Measurements from ENCODE around the gene ZNG1B.
"Not testable (repeated sequence)": the region's sequence is repeated elsewhere in the genome, so short reads cannot be mapped to it uniquely, and the experiment has no call there.

Gene ZNG1B

DNA sequence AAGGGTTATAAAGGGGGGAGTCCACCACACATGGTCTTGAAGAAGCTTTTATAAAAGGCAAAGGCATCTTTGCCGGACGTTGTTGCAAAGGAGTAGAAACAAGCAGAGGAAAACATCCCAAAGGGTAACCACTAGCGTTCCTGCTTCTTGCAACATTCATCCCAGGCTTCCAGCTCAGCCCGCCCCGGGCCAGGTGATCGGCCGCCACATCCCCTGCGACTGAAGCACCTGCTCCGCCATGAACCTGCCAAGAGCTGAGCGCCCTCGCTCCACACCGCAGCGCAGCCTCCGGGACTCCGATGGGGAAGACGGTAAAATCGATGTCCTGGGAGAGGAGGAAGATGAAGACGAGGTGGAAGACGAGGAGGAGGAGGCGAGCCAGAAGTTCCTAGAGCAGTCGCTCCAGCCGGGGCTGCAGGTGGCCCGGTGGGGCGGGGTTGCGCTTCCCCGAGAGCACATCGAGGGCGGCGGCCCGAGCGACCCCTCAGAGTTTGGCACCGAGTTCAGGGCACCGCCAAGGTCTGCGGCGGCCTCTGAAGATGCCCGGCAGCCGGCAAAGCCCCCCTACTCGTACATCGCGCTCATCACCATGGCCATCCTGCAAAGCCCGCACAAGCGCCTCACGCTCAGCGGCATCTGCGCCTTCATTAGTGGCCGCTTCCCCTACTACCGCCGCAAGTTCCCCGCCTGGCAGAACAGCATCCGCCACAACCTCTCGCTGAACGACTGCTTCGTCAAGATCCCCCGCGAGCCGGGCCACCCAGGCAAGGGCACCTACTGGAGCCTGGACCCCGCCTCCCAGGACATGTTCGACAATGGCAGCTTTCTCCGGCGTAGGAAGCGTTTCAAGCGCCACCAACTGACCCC is 61.8 kb downstream of the ZNG1B start:
- H3K27ac Mint-ChIP-seq, CTCF ChIA-PET, H3K9me3 Mint-ChIP-seq, H3K36me3 Mint-ChIP-seq: not testable (repeated sequence)
- peak; percentile 48 for DNase-seq
- Mint-ChIP-seq H3K27me3 (peaks cover 64% of the 10 kb centered on the region), H3K4me3 (peak overlapping the region; percentile 38), H3K4me1 (peaks cover 25% of the 10 kb centered on the region)

DNA sequence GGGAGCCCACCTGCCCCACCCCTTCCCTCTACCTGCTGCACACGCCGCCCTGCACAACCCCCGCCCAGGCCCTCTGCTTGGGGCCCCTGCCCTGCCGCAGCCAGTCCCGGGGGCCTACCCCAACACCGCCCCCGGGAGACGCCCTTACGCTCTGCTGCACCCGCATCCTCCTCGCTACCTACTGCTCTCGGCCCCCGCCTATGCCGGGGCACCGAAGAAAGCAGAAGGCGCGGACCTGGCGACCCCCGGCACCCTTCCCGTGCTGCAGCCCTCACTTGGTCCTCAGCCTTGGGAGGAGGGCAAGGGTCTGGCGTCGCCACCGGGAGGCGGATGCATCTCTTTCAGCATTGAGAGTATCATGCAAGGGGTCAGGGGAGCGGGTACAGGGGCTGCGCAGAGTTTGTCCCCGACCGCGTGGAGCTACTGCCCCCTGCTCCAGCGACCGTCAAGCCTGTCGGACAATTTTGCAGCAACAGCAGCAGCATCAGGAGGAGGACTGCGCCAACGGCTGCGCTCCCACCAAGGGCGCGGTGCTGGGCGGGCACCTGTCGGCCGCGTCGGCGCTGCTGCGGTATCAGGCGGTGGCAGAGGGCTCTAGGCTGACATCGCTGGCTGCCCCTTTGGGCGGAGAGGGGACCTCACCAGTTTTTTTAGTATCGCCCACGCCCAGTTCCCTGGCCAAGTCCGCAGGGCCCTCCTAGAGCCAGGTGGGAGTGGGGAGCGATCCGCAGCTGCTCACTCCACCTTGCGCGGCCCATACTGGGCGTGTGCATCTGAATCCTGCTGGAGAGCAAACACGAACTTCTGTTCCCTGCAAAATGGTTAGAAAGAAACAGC is 62.6 kb downstream of the ZNG1B start:
- DNase-seq, result peak; percentile 29
- H3K27ac Mint-ChIP-seq, H3K9me3 Mint-ChIP-seq, H3K36me3 Mint-ChIP-seq, CTCF ChIA-PET: not testable (repeated sequence)
- Mint-ChIP-seq H3K27me3 (peaks cover 66% of the 10 kb centered on the region), H3K4me3 (peak overlapping the region; percentile 37), H3K4me1 (peaks cover 27% of the 10 kb centered on the region)

DNA sequence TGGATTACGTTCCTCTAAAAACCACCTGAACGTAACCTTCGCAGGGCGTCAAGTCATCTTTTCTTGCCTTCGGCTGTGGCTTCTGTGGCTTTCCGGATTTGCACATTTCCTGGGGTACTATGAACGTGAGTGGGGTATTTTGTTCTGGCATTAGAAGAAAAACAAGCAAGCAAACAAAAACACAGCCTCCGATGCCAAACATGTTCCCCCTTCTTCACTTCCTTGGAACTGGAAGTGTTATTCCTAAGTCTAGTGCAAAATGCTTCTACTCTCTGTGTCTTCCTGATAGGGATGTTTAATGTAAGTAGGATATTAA is 63.2 kb downstream of the ZNG1B start:
- DNase-seq, result peak; percentile 53
- Mint-ChIP-seq H3K27me3 (peaks cover 66% of the 10 kb centered on the region), H3K4me1 (peaks cover 27% of the 10 kb centered on the region), H3K4me3 (peak overlapping the region; percentile 37)
- H3K27ac Mint-ChIP-seq, CTCF ChIA-PET, H3K36me3 Mint-ChIP-seq, H3K9me3 Mint-ChIP-seq: not testable (repeated sequence)

DNA sequence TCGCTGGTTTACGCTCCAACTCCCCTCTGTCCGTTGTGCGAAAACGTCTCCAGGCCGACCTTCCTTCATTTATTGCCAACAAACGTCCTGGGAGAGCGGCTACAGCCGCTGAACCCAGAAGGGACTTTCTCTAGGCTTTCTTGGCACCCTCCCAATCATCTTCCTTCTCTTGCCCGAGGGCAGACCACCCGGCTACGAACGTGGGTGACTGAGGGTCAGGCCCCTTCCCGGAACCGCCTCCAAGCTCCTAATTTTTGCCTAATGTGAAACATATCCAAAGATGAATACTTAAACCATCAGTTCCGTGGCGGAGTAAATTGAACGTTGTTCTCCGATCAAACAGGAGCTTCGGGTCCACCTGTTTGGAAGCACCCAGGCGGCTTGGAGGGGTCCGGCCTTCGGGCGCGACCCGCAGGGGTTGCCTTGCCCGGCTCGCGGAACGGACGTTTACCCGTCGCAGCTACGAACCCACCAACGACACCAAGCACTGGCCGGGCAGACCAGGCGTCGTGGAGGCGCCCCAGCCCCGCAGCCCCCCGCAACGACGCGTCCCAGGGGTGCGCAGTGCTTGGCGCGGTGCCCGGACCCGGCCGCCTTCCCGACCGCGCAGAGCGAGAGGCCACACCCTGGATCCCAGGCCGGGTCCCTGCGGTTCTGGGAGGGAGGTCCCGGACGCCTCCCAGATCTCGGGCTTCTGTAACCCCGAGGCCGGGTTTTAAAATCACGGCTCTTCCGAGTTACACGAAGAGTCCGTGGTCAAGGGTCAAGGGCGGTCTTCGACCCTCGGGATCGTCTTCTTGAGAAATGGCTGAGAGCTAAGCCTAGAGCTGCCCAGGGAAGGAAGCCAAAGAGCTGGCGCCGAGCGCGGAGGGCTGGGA is 65.0 kb downstream of the ZNG1B start:
- H3K27ac Mint-ChIP-seq, result peak overlapping the region; percentile 52

DNA sequence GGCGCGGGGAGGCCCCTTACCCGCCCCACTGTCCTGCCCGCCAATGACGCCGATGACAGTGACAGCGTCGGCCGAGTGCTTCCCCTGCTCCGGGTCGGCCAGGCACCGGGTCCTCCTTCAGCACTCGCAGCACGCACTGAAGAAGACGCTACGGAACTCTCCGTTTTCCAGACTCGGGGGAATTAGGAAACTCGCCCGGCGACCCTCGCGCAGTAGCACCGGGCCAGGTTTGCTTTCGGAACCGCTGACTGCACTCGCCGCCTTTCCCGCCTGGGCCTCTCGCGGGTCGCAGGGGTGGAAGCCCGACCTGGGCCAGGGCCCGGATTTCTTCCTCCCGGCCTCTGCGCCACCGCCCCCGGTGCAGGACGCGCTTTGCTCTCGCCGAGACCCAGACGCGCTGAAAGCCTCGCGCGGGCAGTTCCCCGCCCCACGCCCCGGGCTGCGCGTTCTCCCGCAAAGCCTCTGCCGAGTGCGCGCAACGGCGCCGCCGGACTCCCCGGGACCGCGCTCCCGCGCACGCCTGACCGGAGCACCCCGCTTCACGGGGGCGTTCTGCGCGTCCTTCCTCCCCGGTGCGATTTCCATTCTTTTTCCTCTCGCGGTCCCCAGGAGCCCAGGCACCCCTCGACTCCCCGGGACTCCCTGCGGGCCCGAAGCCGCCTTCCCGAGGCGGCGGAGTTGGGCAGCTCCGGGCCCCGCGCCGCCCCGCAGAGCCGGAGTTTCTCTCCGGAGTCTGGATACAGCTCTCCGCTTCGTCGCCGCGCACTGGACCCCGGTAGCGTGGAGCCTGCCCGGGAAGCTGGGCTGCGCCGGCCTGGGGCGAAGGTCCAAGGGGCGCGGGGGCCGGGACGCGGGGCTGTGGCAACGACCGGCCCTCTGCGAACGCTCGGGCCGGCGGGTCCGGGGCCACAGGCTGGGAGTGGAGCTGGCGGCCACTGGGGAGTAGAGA is 65.9 kb downstream of the ZNG1B start:
- Mint-ChIP-seq H3K4me3 (peak overlapping the region; percentile 71), H3K4me1 (peaks cover 25% of the 10 kb centered on the region), H3K27me3 (peaks cover 71% of the 10 kb centered on the region)
- H3K27ac Mint-ChIP-seq, CTCF ChIA-PET, H3K36me3 Mint-ChIP-seq, H3K9me3 Mint-ChIP-seq: not testable (repeated sequence)
- peak; percentile 61 for DNase-seq

More for the DNA sequence above, 65.0 kb downstream of the ZNG1B start:
- peaks cover 70% of the 10 kb centered on the region for H3K27me3 Mint-ChIP-seq
- H3K4me1 Mint-ChIP-seq, result peaks cover 27% of the 10 kb centered on the region
- peak; percentile 20 for DNase-seq
- H3K36me3 Mint-ChIP-seq, H3K9me3 Mint-ChIP-seq, CTCF ChIA-PET: not testable (repeated sequence)
- peak overlapping the region; percentile 71 for H3K4me3 Mint-ChIP-seq

DNA sequence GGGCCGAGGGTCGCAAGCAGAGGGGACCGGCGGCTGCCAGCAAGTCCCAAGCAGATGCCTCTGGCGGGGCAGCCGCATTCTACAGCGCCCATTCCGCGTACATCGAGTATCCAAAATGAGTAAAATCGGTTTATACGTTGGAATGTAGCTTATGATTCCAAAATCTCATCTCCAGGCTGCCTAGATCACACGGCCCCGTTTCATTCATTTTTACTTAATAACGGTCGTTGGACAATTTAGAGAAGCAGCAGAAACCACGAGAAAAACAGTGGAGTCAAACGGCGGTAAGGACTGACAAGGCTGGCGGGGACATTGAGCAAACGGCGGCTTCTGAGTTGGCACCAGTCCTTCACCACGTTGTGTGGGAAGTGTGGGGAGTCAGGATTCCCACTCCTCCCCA is 66.6 kb downstream of the ZNG1B start:
- peaks cover 65% of the 10 kb centered on the region for H3K27me3 Mint-ChIP-seq
- H3K9me3 Mint-ChIP-seq, H3K36me3 Mint-ChIP-seq, DNase-seq, CTCF ChIA-PET, H3K27ac Mint-ChIP-seq: not testable (repeated sequence)
- peaks cover 23% of the 10 kb centered on the region for H3K4me1 Mint-ChIP-seq
- H3K4me3 Mint-ChIP-seq, result peak overlapping the region; percentile 40

DNA sequence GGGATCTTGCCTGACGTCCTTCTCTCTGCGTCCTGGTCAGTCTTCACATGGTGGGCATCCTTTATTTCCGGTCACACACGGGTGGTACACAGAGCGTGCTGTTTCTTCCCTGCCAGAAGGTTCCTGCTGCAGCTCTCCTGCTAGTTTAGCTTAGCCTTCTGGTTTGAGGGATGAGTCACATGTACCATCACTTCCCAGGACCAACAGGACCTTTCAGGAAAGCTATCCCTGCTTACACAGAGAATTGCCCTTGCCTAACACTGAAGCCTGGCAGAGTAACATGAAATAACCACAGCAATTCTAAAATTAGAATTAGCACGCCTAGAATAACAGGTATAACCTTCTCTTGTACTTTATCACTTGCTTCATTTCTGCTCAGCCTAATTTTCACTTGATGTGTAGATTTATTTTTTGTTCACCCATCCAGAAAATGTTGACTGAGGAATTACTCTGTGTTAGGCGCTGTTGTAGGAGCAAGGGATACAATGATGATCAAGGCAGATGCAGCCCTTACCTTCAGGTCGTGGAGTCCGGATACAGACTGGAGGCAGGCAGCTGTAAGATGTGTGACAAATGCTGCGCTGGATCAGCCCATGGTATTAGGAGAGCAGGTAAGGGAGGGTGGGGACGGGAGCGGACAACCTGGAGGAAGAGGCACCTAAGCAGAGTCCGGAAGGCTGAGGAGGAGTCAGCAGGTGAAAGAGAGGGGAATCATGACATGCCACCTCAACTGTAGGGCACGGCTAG is 70.1 kb downstream of the ZNG1B start:
- DNase-seq, H3K4me1 Mint-ChIP-seq, H3K9me3 Mint-ChIP-seq, H3K27ac Mint-ChIP-seq, CTCF ChIA-PET, H3K36me3 Mint-ChIP-seq, H3K4me3 Mint-ChIP-seq: not testable (repeated sequence)
- H3K27me3 Mint-ChIP-seq, result peaks cover 44% of the 10 kb centered on the region

DNA sequence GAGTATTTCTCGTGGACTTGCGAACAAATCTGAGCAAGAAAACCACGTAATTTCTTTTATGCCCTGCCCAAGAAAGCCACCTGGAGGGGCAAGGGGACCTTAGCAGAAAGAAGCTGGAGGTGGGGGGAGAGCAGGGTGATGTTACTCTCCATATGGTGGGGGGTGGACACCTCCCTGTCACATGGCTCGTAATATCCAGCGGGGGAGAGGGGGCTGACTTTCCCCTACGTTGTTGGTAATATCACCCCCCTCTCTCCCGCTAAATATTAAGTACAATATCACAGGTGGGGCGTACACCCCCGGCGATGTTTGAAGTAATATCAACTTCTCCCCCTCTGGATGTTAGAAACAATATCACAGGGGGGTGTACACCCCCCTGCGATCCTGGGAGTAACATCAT is 70.7 kb downstream of the ZNG1B start:
- CTCF ChIA-PET, H3K4me1 Mint-ChIP-seq, H3K4me3 Mint-ChIP-seq, H3K9me3 Mint-ChIP-seq, DNase-seq, H3K36me3 Mint-ChIP-seq, H3K27ac Mint-ChIP-seq: not testable (repeated sequence)
- peaks cover 38% of the 10 kb centered on the region for H3K27me3 Mint-ChIP-seq

DNA sequence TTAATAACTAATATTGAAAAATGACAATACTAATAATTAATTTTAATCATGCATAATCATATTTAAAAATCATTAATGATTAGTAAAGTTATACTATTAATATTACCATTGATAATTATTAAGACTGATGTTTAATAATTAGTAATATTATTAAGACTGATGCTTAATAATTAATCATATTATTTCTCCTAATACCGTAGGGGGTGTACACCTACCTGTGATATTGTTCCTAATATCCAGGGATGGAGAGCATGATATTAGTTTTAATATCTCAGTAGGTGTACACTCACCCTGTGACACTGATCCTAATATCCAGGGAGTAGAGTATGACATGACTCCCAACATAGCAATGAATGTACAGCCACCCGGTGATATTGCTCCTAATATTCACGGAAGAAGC is 73.4 kb downstream of the ZNG1B start:
- CTCF ChIA-PET, result not testable (repeated sequence)

DNA sequence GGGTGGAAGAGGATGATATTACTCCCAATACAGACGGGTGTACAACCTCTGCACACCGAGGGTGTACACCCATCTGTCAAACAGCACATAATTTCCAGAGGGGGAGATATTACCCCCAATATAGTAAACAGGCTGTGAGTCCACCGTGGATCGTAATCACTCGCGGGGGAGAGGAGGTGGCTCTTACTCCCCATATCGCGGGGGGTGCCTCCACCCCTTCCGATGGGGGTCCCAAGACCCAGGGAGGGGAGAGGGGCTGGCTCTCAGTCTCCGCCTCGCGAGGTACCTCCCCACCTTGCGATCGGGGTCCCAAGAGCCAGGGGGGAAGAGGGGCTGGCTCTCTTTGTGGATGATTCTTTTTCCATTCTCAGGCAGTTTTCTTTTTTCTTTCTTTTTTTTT is 74.4 kb downstream of the ZNG1B start:
- H3K27ac Mint-ChIP-seq, H3K4me1 Mint-ChIP-seq, H3K36me3 Mint-ChIP-seq, H3K9me3 Mint-ChIP-seq, DNase-seq, CTCF ChIA-PET, H3K4me3 Mint-ChIP-seq: not testable (repeated sequence)
- peaks cover 32% of the 10 kb centered on the region for H3K27me3 Mint-ChIP-seq

More for the DNA sequence above, 73.4 kb downstream of the ZNG1B start:
- H3K36me3 Mint-ChIP-seq, H3K9me3 Mint-ChIP-seq, H3K4me3 Mint-ChIP-seq, H3K4me1 Mint-ChIP-seq, DNase-seq, H3K27ac Mint-ChIP-seq: not testable (repeated sequence)
- H3K27me3 Mint-ChIP-seq, result peaks cover 32% of the 10 kb centered on the region

DNA sequence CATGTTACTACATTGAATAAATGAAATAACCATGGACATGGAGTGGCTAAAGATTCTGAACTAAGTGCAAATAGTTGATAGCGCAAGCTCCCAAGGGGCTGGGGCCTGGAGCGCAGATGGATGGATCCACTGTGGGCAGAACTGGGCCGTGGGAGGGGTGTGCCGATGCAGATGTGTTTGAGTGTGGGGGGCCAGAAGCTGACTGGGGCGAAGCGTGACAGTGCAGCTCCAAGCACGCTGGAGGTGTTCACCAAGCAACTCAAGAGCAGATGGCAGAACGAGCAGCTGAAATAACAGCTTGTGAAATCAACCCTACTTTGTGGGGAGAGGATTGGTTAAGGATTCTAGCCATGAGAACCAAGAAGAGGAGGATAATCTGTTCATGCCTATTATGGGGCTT is 78.0 kb downstream of the ZNG1B start:
- H3K4me1 Mint-ChIP-seq, H3K27ac Mint-ChIP-seq, H3K9me3 Mint-ChIP-seq, H3K36me3 Mint-ChIP-seq, DNase-seq, CTCF ChIA-PET, H3K4me3 Mint-ChIP-seq: not testable (repeated sequence)
- H3K27me3 Mint-ChIP-seq, result peaks cover 14% of the 10 kb centered on the region

DNA sequence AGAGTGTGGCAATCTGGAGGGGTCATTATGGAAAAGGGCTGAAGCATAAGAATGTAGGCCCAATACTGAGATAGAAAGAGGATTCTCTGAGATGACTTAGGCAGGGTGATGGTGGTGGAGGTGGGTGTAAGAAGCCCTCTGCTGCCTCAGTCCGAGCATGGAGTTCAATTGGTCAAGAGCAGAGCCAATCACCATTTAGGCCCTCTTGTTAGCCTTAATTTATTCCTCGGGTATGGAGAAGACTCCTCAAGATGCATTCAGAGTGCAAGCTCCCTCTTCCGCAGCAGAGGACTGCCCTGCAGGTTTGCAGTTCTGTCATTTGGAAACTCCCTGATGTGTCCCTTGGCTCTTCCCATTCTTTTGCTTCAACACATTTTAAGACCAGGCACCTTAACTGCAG is 78.5 kb downstream of the ZNG1B start:
- not testable (repeated sequence) for H3K36me3 Mint-ChIP-seq
- peaks cover 19% of the 10 kb centered on the region for H3K27me3 Mint-ChIP-seq

DNA sequence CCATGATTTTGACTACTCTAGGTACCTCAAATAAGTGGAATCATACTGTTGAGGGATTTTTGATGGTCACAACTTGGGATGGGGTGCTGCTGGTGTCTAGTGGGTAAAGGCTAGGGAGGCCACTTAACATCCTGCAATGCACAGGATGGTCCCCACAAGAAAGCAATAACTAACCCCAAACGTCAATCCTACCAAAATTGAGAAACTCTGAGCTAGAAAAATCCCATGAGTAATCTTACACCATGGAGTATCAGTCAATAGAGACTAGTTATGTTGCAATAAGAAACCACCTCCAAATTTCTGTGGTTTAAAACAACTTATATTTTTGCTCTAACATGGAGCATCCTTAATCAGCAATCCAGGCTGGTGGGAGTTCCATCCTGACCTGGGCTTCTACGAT is 79.5 kb downstream of the ZNG1B start:
- DNase-seq, CTCF ChIA-PET, H3K4me3 Mint-ChIP-seq, H3K9me3 Mint-ChIP-seq, H3K4me1 Mint-ChIP-seq, H3K27ac Mint-ChIP-seq, H3K36me3 Mint-ChIP-seq: not testable (repeated sequence)
- peaks cover 17% of the 10 kb centered on the region for H3K27me3 Mint-ChIP-seq

More for the DNA sequence above, 78.5 kb downstream of the ZNG1B start:
- H3K9me3 Mint-ChIP-seq, CTCF ChIA-PET, DNase-seq, H3K27ac Mint-ChIP-seq, H3K4me3 Mint-ChIP-seq, H3K4me1 Mint-ChIP-seq: not testable (repeated sequence)

Data from activated naive CD4-positive, alpha-beta T cell treated with anti-CD3 and anti-CD28 coated beads, Interleukin-2, amount 10 ng/mL, durations not matched to agents 7 days and 5 days (primary cell).